Smooth muscle cell (in vitro differentiated cells): ENCODE results near the gene SLC8B1. TPM values are rescaled to one million over a fixed set of nuclear protein-coding genes. Genes with fewer than 3 reads are reported as not detected.

Source experiments
- DNase-seq: peaks from one replicate; lab custom pipeline; 2025; ENCODE audit not compliant: unreplicated experiment; lab: John Stamatoyannopoulos, UW
- H2AFZ ChIP-seq: fragments of 200-600 bp; sonication (generic); 2 replicates; pipeline ENCODE4 v1.6.0; 2016; ENCODE audit warnings: antibody characterized with exemption, low read depth, mild to moderate bottlenecking
- H3F3A ChIP-seq: fragments of 200-600 bp; sonication (generic); 2 replicates; pipeline ENCODE4 v1.6.0; 2017; ENCODE audit warnings: antibody characterized with exemption, low read depth
- H3K27ac ChIP-seq: fragments of 200-600 bp; sonication (generic); 2 replicates; pipeline ENCODE4 v1.5.1; 2016; ENCODE audit warnings: low read depth, mild to moderate bottlenecking
- H3K27me3 ChIP-seq: fragments of 200-600 bp; sonication (generic); 2 replicates; pipeline ENCODE4 v1.6.1; 2016; ENCODE audit warnings: low read depth, mild to moderate bottlenecking
- H3K36me3 ChIP-seq: fragments of 200-600 bp; sonication (generic); 2 replicates; pipeline ENCODE4 v1.5.1; 2016; ENCODE audit warnings: low read depth
- H3K4me1 ChIP-seq: fragments of 200-600 bp; sonication (generic); 2 replicates; pipeline ENCODE4 v1.5.1; 2016; ENCODE audit warnings: low read depth
- H3K4me2 ChIP-seq: fragments of 200-600 bp; sonication (generic); 2 replicates; pipeline ENCODE4 v1.6.0; 2016; ENCODE audit warnings: mild to moderate bottlenecking
- H3K4me3 ChIP-seq: fragments of 200-600 bp; sonication (generic); 2 replicates; pipeline ENCODE4 v1.5.1; 2016; ENCODE audit warnings: mild to moderate bottlenecking
- H3K79me2 ChIP-seq: fragments of 200-600 bp; sonication (generic); 2 replicates; pipeline ENCODE4 v1.6.0; 2016; ENCODE audit warnings: low read depth, mild to moderate bottlenecking
- H3K9ac ChIP-seq: fragments of 200-600 bp; sonication (generic); 2 replicates; pipeline ENCODE4 v1.6.0; 2016; ENCODE audit warnings: low read depth
- H3K9me3 ChIP-seq: fragments of 200-600 bp; sonication (generic); replicated peaks from 2 replicates; pipeline ENCODE4 v1.5.1; 2016; ENCODE audit warnings: low read depth
- H4K20me1 ChIP-seq: fragments of 200-600 bp; sonication (generic); 2 replicates; pipeline ENCODE4 v1.6.0; 2016; ENCODE audit warnings: low read depth
- CTCF ChIP-seq: fragments of 200-600 bp; sonication (generic); IDR thresholded peaks from 2 replicates; pipeline ENCODE4 v1.5.1; 2017; ENCODE audit warnings: borderline replicate concordance, mild to moderate bottlenecking, antibody characterized with exemption; ENCODE audit not compliant: insufficient read depth, poor library complexity, severe bottlenecking
- WGBS: methylation state at CpG from one replicate; pipeline ENCODE4 v1.1.7; 2016; ENCODE audit warnings: low lambda C conversion rate; 5-methylcytosine and 5-hydroxymethylcytosine counted together
- polyA plus RNA-seq: library from polyadenylated mRNA; unstranded; fragments of >200 nt; fragmentation: Nextera tagmentation; extraction: Ambion mirVana; gene quantifications from 2 replicates; pipeline ENCODE4 v1.2.1, GENCODE V29; 2016
- total RNA-seq: library from RNA; depleted of rRNA; stranded (reverse); fragments of >200 nt; gene quantifications from 2 replicates; pipeline ENCODE4 v1.2.3, GENCODE V29; 2014

SLC8B1 gene
- total and polyA plus RNA-seq, 2 experiments from 2014 or later: 11.8 to 14.3 TPM

GRCh38 chr12:113310489-113310888 is 24.4 kb downstream of the SLC8B1 start:
- TF ChIP-seq CTCF: no peak
- Histone ChIP-seq H4K20me1 (no peaks in the 10 kb centered on the region), H3K27me3 (no peaks in the 10 kb centered on the region), H3F3A (no peaks in the 10 kb centered on the region), H3K9ac (no peak overlapping the region), H3K4me2 (no peak overlapping the region), H3K9me3 (no peaks in the 10 kb centered on the region), H2AFZ (no peak overlapping the region), H3K36me3 (no peaks in the 10 kb centered on the region), H3K4me3 (no peak overlapping the region), H3K4me1 (peaks cover 4% of the 10 kb centered on the region), H3K79me2 (no peaks in the 10 kb centered on the region), H3K27ac (no peak overlapping the region)
- 100% methylated on average over 1 of the region's 1 CpG for WGBS
- no peak for DNase-seq

GRCh38 chr12:113306382-113306781 is 28.5 kb downstream of the SLC8B1 start:
- H3F3A ChIP-seq: no peaks in the 10 kb centered on the region
- no peaks in the 10 kb centered on the region for H3K27me3 ChIP-seq
- H3K9ac ChIP-seq: no peak overlapping the region
- H3K4me3 ChIP-seq: no peak overlapping the region
- 60% methylated on average over 11 of the region's 11 CpGs for WGBS
- H2AFZ ChIP-seq: no peak overlapping the region
- no peak for DNase-seq
- no peaks in the 10 kb centered on the region for H3K36me3 ChIP-seq
- peaks cover 4% of the 10 kb centered on the region for H3K4me1 ChIP-seq
- no peak overlapping the region for H3K4me2 ChIP-seq
- no peaks in the 10 kb centered on the region for H4K20me1 ChIP-seq
- TF ChIP-seq CTCF: no peak
- H3K9me3 ChIP-seq: no peaks in the 10 kb centered on the region
- no peak overlapping the region for H3K27ac ChIP-seq
- no peaks in the 10 kb centered on the region for H3K79me2 ChIP-seq

- no peak overlapping the region for H3K27ac ChIP-seq
- H2AFZ ChIP-seq: no peak overlapping the region
- H3K27me3 ChIP-seq: no peaks in the 10 kb centered on the region
- no peaks in the 10 kb centered on the region for H3K36me3 ChIP-seq
- WGBS: 92% methylated on average over 11 of the region's 11 CpGs
- no peaks in the 10 kb centered on the region for H3F3A ChIP-seq
- no peaks in the 10 kb centered on the region for H3K79me2 ChIP-seq
- no peak overlapping the region for H3K4me3 ChIP-seq
- no peaks in the 10 kb centered on the region for H3K9me3 ChIP-seq
- H3K4me2 ChIP-seq: no peak overlapping the region
- H3K9ac ChIP-seq: no peak overlapping the region
- H4K20me1 ChIP-seq: no peaks in the 10 kb centered on the region
- peaks cover 4% of the 10 kb centered on the region for H3K4me1 ChIP-seq
- DNase-seq: no peak
- no peak for TF ChIP-seq CTCF
Measured at GRCh38 chr12:113305281-113305856, 29.5 kb downstream of the SLC8B1 start.

- Histone ChIP-seq H3K27me3 (no peaks in the 10 kb centered on the region), H3K4me1 (peaks cover 12% of the 10 kb centered on the region), H3K9ac (no peak overlapping the region), H3K4me3 (no peak overlapping the region), H3K9me3 (no peaks in the 10 kb centered on the region), H2AFZ (no peak overlapping the region), H3K36me3 (no peaks in the 10 kb centered on the region), H3K79me2 (no peaks in the 10 kb centered on the region), H3K27ac (no peak overlapping the region), H3K4me2 (no peak overlapping the region), H3F3A (no peaks in the 10 kb centered on the region), H4K20me1 (no peaks in the 10 kb centered on the region)
- TF ChIP-seq CTCF: no peak
- WGBS: 71% methylated on average over 19 of the region's 19 CpGs
- DNase-seq: no peak
Measured at GRCh38 chr12:113302886-113303640, 31.8 kb downstream of the SLC8B1 start.
